ENCODE data around the gene ST7.
"Not testable (repeated sequence)": the region's sequence is repeated elsewhere in the genome, so short reads cannot be mapped to it uniquely, and the experiment has no call there.

Gene ST7

GRCh38 chr7:116953372-116953905 lies at the start of gene ST7:
ST7 (plus strand) TSS chr7:116953501; CDS start chr7:116953541, 40 bp downstream.
- in situ Hi-C loops (cut with MboI; ENCODE audit: low sequenced_read_pairs), result no loop called here

GRCh38 chr7:116906391-116906790 lies 46.9 kb upstream of the ST7 start:
- in situ Hi-C loops (cut with MboI; ENCODE audit: low sequenced_read_pairs), result no loop called here

- in situ Hi-C loops (cut with MboI; ENCODE audit: low sequenced_read_pairs), result no loop called here
These were observed 42.9 kb upstream of the ST7 start for GRCh38 chr7:116910383-116910782.

- in situ Hi-C loops (cut with MboI; ENCODE audit: low sequenced_read_pairs), result no loop called here
These were observed 41.5 kb upstream of the ST7 start for GRCh38 chr7:116911801-116912200.

- in situ Hi-C loops (cut with MboI; ENCODE audit: low sequenced_read_pairs), result no loop called here
These were observed 40.9 kb upstream of the ST7 start for GRCh38 chr7:116912269-116912909.

- in situ Hi-C loops (cut with MboI; ENCODE audit: low sequenced_read_pairs), result no loop called here
These were observed 34.6 kb upstream of the ST7 start for GRCh38 chr7:116918704-116919103.

GRCh38 chr7:116920359-116920758 lies 32.9 kb upstream of the ST7 start:
- in situ Hi-C loops (cut with MboI; ENCODE audit: low sequenced_read_pairs), result no loop called here

GRCh38 chr7:116922545-116922944 lies 30.8 kb upstream of the ST7 start:
- in situ Hi-C loops (cut with MboI; ENCODE audit: low sequenced_read_pairs), result no loop called here

GRCh38 chr7:116924741-116925140 lies 28.6 kb upstream of the ST7 start:
- in situ Hi-C loops (cut with MboI; ENCODE audit: low sequenced_read_pairs), result no loop called here

- in situ Hi-C loops (cut with MboI; ENCODE audit: low sequenced_read_pairs), result no loop called here
These were observed 24.3 kb upstream of the ST7 start for GRCh38 chr7:116929021-116929420.

GRCh38 chr7:116929914-116930913 lies 23.1 kb upstream of the ST7 start:
- in situ Hi-C loops (cut with MboI; ENCODE audit: low sequenced_read_pairs), result no loop called here

- in situ Hi-C loops (cut with MboI; ENCODE audit: low sequenced_read_pairs), result no loop called here
These were observed 20.7 kb upstream of the ST7 start for GRCh38 chr7:116932566-116932965.

- in situ Hi-C loops (cut with MboI; ENCODE audit: low sequenced_read_pairs), result no loop called here
These were observed 19.8 kb upstream of the ST7 start for GRCh38 chr7:116933465-116933864.

GRCh38 chr7:116934580-116934979 lies 18.7 kb upstream of the ST7 start:
- in situ Hi-C loops (cut with MboI; ENCODE audit: low sequenced_read_pairs), result no loop called here

- in situ Hi-C loops (cut with MboI; ENCODE audit: low sequenced_read_pairs), result not testable (repeated sequence)
These were observed 16.5 kb upstream of the ST7 start for GRCh38 chr7:116936844-116937243.

- in situ Hi-C loops (cut with MboI; ENCODE audit: low sequenced_read_pairs), result no loop called here
These were observed 14.6 kb upstream of the ST7 start for GRCh38 chr7:116938678-116939077.

GRCh38 chr7:116940689-116941370 lies 12.5 kb upstream of the ST7 start:
- in situ Hi-C loops (cut with MboI; ENCODE audit: low sequenced_read_pairs), result no loop called here

GRCh38 chr7:116942504-116942903 lies 10.8 kb upstream of the ST7 start:
- in situ Hi-C loops (cut with MboI; ENCODE audit: low sequenced_read_pairs), result no loop called here

GRCh38 chr7:116948934-116949333 lies 4.4 kb upstream of the ST7 start:
- in situ Hi-C loops (cut with MboI; ENCODE audit: low sequenced_read_pairs), result no loop called here

GRCh38 chr7:116949941-116950801 lies 3.1 kb upstream of the ST7 start:
- in situ Hi-C loops (cut with MboI; ENCODE audit: low sequenced_read_pairs), result no loop called here
